IMR-90 (cell line): ENCODE measurements around the gene BLNK. TPM values are rescaled to one million over a fixed set of nuclear protein-coding genes. Genes with fewer than 3 reads are reported as not detected.

Experiments used
- ATAC-seq: fragments of 200-7000 bp; cut with Tn5 transposase; 2 replicates; pipeline ENCODE4 v1.9.1; 2020; ENCODE audit warnings: low read depth, mild to moderate bottlenecking, moderate library complexity
- BruUV-seq: library from RNA; stranded (reverse); fragments of 400-500 nt; replicated peaks from 2 replicates; lab custom pipeline; 2021; lab: Mats Ljungman, UMichigan
- CTCF ChIA-PET: fragments of 300-600 bp; formaldehyde crosslinking; extraction: SDS; loops from one replicate; lab custom pipeline; 2021; ENCODE audit warnings: antibody characterized with exemption; lab: Yijun Ruan, JAX
- POLR2A ChIA-PET: fragments of 300-600 bp; sonication (Branson Sonifier 250); formaldehyde crosslinking; loops from one replicate; lab custom pipeline; 2022; ENCODE audit warnings: antibody characterized with exemption; ENCODE audit not compliant: unreplicated experiment; lab: Charles Lee
- DNase-seq: peaks from one replicate; pipeline ENCODE4 v3.0.0; 2013
- H2AFZ ChIP-seq: replicated peaks from 2 replicates; pipeline ENCODE3; 2013; ENCODE audit warnings: low read length, mild to moderate bottlenecking; ENCODE audit not compliant: poor library complexity
- H2AK5ac ChIP-seq: 2 replicates; pipeline ENCODE4 v1.6.1; 2013; ENCODE audit warnings: low read depth, low read length, inconsistent platforms
- H2AK9ac ChIP-seq: replicated peaks from 2 replicates; pipeline ENCODE3; 2013; ENCODE audit warnings: mild to moderate bottlenecking, low read depth, low read length, moderate library complexity; ENCODE audit not compliant: poor library complexity
- H2BK120ac ChIP-seq: 2 replicates; pipeline ENCODE4 v1.6.1; 2013; ENCODE audit warnings: low read depth, low read length, inconsistent platforms
- H2BK15ac ChIP-seq: 3 replicates; pipeline ENCODE4 v1.6.1; 2013; ENCODE audit warnings: low read depth, low read length, inconsistent platforms
- H2BK20ac ChIP-seq: 2 replicates; pipeline ENCODE4 v1.6.1; 2013; ENCODE audit warnings: low read depth, mild to moderate bottlenecking, inconsistent platforms, low read length, moderate library complexity
- H2BK5ac ChIP-seq: 2 replicates; pipeline ENCODE4 v1.6.1; 2013; ENCODE audit warnings: mild to moderate bottlenecking, low read depth, low read length, inconsistent platforms; ENCODE audit not compliant: poor library complexity, severe bottlenecking
- H3K14ac ChIP-seq: replicated peaks from 2 replicates; pipeline ENCODE4 v1.6.1; 2013; ENCODE audit warnings: low read depth, low read length, inconsistent platforms
- H3K18ac ChIP-seq: 2 replicates; pipeline ENCODE4 v1.6.1; 2013; ENCODE audit warnings: low read depth, low read length, control low read depth
- H3K23ac ChIP-seq: 2 replicates; pipeline ENCODE4 v1.6.1; 2013; ENCODE audit warnings: low read depth, low read length, inconsistent platforms
- H3K27ac ChIP-seq: 2 replicates; pipeline ENCODE4 v1.5.1; 2013; ENCODE audit warnings: mild to moderate bottlenecking, control low read depth, low read length; ENCODE audit not compliant: insufficient read depth
- H3K27me3 ChIP-seq: 2 replicates; pipeline ENCODE4 v1.6.1; 2013; ENCODE audit warnings: low read length; ENCODE audit not compliant: control insufficient read depth, insufficient read depth
- H3K36me3 ChIP-seq: 2 replicates; pipeline ENCODE4 v1.6.1; 2013; ENCODE audit warnings: low read length, mixed read lengths; ENCODE audit not compliant: control insufficient read depth, insufficient read depth
- H3K4ac ChIP-seq: 2 replicates; pipeline ENCODE4 v1.6.1; 2013; ENCODE audit warnings: low read depth, low read length, inconsistent platforms
- H3K4me1 ChIP-seq: 2 replicates; pipeline ENCODE4 v1.6.1; 2013; ENCODE audit warnings: low read length, mixed read lengths; ENCODE audit not compliant: control insufficient read depth, insufficient read depth
- H3K4me2 ChIP-seq: 2 replicates; pipeline ENCODE4 v1.6.1; 2013; ENCODE audit warnings: low read depth, mild to moderate bottlenecking, control low read depth, low read length, moderate library complexity
- H3K4me3 ChIP-seq: 2 replicates; pipeline ENCODE4 v1.5.1; 2013; ENCODE audit warnings: low read depth, mild to moderate bottlenecking, control low read depth, low read length, moderate library complexity; ENCODE audit not compliant: insufficient read depth
- H3K56ac ChIP-seq: 2 replicates; pipeline ENCODE4 v1.6.1; 2013; ENCODE audit warnings: low read length, inconsistent platforms; ENCODE audit not compliant: insufficient read depth; ENCODE audit errors: extremely low read depth
- H3K79me1 ChIP-seq, 2 experiments: 2 replicates each; pipeline ENCODE4 v1.6.1; 2013; ENCODE audit warnings: low read length in 2 of 2, inconsistent platforms in 1 of 2, low read depth in 1 of 2
- H3K9ac ChIP-seq: 2 replicates; pipeline ENCODE4 v1.6.1; 2013; ENCODE audit warnings: low read depth, low read length, control low read depth
- H3K9me1 ChIP-seq: 2 replicates; pipeline ENCODE4 v1.6.1; 2013; ENCODE audit warnings: low read length, inconsistent platforms; ENCODE audit not compliant: insufficient read depth
- H3K9me3 ChIP-seq: 2 replicates; pipeline ENCODE4 v1.6.1; 2013; ENCODE audit warnings: low read length; ENCODE audit not compliant: control insufficient read depth, insufficient read depth
- H4K20me1 ChIP-seq: 2 replicates; pipeline ENCODE4 v1.6.1; 2013; ENCODE audit warnings: low read length, inconsistent platforms; ENCODE audit not compliant: insufficient read depth
- H4K5ac ChIP-seq: 2 replicates; pipeline ENCODE4 v1.6.1; 2013; ENCODE audit warnings: mild to moderate bottlenecking, low read depth, low read length, control low read depth
- H4K8ac ChIP-seq, 2 experiments: 2 replicates each; pipeline ENCODE4 v1.6.1; 2013; ENCODE audit warnings: low read depth in 2 of 2, low read length in 2 of 2, control low read depth in 1 of 2, inconsistent platforms in 1 of 2
- H4K91ac ChIP-seq: 2 replicates; pipeline ENCODE4 v1.6.1; 2013; ENCODE audit warnings: low read depth, low read length, inconsistent platforms; ENCODE audit not compliant: insufficient read depth
- BHLHE40 ChIP-seq: fragments of 150-350 bp; IDR thresholded peaks from 2 replicates; pipeline ENCODE4 v1.6.1; 2016; ENCODE audit warnings: mild to moderate bottlenecking, low read depth, low read length
- CHD1 ChIP-seq: IDR thresholded peaks from 2 replicates; pipeline ENCODE4 v1.6.1; 2012; ENCODE audit warnings: low read depth, low read length, improper control_type of control experiment
- CTCF ChIP-seq: conservative IDR thresholded peaks from 2 replicates; pipeline ENCODE4 v1.5.1; 2012; ENCODE audit warnings: mild to moderate bottlenecking, low read depth, low read length, improper control_type of control experiment
- ELK1 ChIP-seq: fragments of 150-350 bp; IDR thresholded peaks from 2 replicates; pipeline ENCODE4 v1.6.1; 2016; ENCODE audit warnings: low read depth, mild to moderate bottlenecking, low read length, moderate library complexity, borderline replicate concordance
- FOS ChIP-seq: fragments of 150-350 bp; IDR thresholded peaks from 2 replicates; pipeline ENCODE4 v1.6.1; 2016; ENCODE audit warnings: low read depth, low read length
- MAFK ChIP-seq: IDR thresholded peaks from 2 replicates; pipeline ENCODE4 v1.6.1; 2012; ENCODE audit warnings: low read depth, low read length, improper control_type of control experiment
- MAZ ChIP-seq: IDR thresholded peaks from 2 replicates; pipeline ENCODE4 v1.6.1; 2012; ENCODE audit warnings: low read depth, mild to moderate bottlenecking, low read length, improper control_type of control experiment, moderate library complexity, borderline replicate concordance
- MXI1 ChIP-seq: IDR thresholded peaks from 2 replicates; pipeline ENCODE4 v1.6.1; 2012; ENCODE audit warnings: low read depth, mild to moderate bottlenecking, low read length, moderate library complexity, borderline replicate concordance
- NFE2L2 ChIP-seq: fragments of 150-350 bp; IDR thresholded peaks from 2 replicates; pipeline ENCODE4 v1.6.1; 2016; ENCODE audit warnings: low read depth, mild to moderate bottlenecking, low read length
- RAD21 ChIP-seq: IDR thresholded peaks from 2 replicates; pipeline ENCODE4 v1.6.1; 2012; ENCODE audit warnings: low read length, improper control_type of control experiment
- RCOR1 ChIP-seq: IDR thresholded peaks from 2 replicates; pipeline ENCODE4 v1.6.1; 2012; ENCODE audit warnings: mild to moderate bottlenecking, low read length, improper control_type of control experiment; ENCODE audit not compliant: insufficient replicate concordance
- RFX5 ChIP-seq: IDR thresholded peaks from 2 replicates; pipeline ENCODE4 v1.8.0; 2012; ENCODE audit warnings: low read depth, mild to moderate bottlenecking, low read length, moderate library complexity
- USF2 ChIP-seq: fragments of 150-350 bp; IDR thresholded peaks from 2 replicates; pipeline ENCODE4 v1.6.1; 2017; ENCODE audit warnings: mild to moderate bottlenecking, antibody characterized with exemption, low read length, low read depth
- dilution Hi-C: fragments of 300-500 bp; cut with HindIII; formaldehyde crosslinking; loops from one replicate; pipeline ENCODE4 v1.14.3; 2018; ENCODE audit warnings: low sequenced_read_pairs; ENCODE audit not compliant: unreplicated experiment
- in situ Hi-C: fragments of 300-500 bp; cut with MboI; formaldehyde crosslinking; loops from 3 replicates; pipeline ENCODE4 v1.14.3; 2019; ENCODE audit warnings: low sequenced_read_pairs, inconsistent platforms, mixed read lengths
- intact Hi-C: fragments of 100-400 bp; cut with micrococcal nuclease; formaldehyde crosslinking; loops from 2 replicates; pipeline ENCODE4 v1.10.0; 2022
- polyA plus RNA-seq, 3 experiments: library from polyadenylated mRNA; depleted of rRNA; stranded (reverse); fragments of >200 nt; gene quantifications; 2 replicates each; pipeline ENCODE4 v1.2.3, GENCODE V29; 2012; ENCODE audit warnings: low replicate concordance in 1 of 3
- total RNA-seq: library from RNA; depleted of rRNA; stranded (reverse); fragments of >200 nt; gene quantifications from 2 replicates; pipeline ENCODE4 v1.2.3, GENCODE V29; 2012

BLNK gene
- total and polyA plus RNA-seq, 2 of the 4 experiments (the other 2 are of a cell fraction): not detected

GRCh38 chr10:96170230-96170629 lies 101.1 kb downstream of the BLNK start:
- Histone ChIP-seq H2BK15ac (no peak overlapping the region), H3K4me2 (no peak overlapping the region), H2BK20ac (no peak overlapping the region), H3K18ac (no peak overlapping the region), H3K4ac (no peak overlapping the region), H4K8ac (no peak overlapping the region), H3K14ac (no peak overlapping the region), H2BK5ac (no peak overlapping the region), H3K4me1 (no peaks in the 10 kb centered on the region), H2BK120ac (no peak overlapping the region), H3K9me3 (peaks cover 4% of the 10 kb centered on the region), H2AK5ac (no peak overlapping the region), H3K27me3 (no peaks in the 10 kb centered on the region), H4K5ac (no peak overlapping the region), H3K23ac (no peak overlapping the region), H3K56ac (no peak overlapping the region), H2AFZ (no peak overlapping the region), H3K9ac (no peak overlapping the region), H3K36me3 (no peaks in the 10 kb centered on the region), H3K27ac (no peak overlapping the region), H3K79me1 (no peaks in the 10 kb centered on the region), H3K9me1 (no peaks in the 10 kb centered on the region), H4K91ac (no peak overlapping the region), H2AK9ac (no peak overlapping the region), H4K20me1 (no peaks in the 10 kb centered on the region), H3K4me3 (no peak overlapping the region)
- in situ Hi-C loops (no loop called here), intact Hi-C loops (no loop called here), dilution Hi-C loops (no loop called here)
- ChIA-PET POLR2A (no interaction called here), CTCF (no interaction called here)
- no peak for DNase-seq
- no TSS peak for BruUV-seq
- no peak for ATAC-seq
- no peak for TF ChIP-seq CTCF
- no peak for TF ChIP-seq RAD21
- TF ChIP-seq RCOR1: no peak
- no peak for TF ChIP-seq USF2
- no peak for TF ChIP-seq RFX5
- TF ChIP-seq NFE2L2: no peak
- TF ChIP-seq MAFK: no peak
- TF ChIP-seq MXI1: no peak
- TF ChIP-seq BHLHE40: no peak
- TF ChIP-seq CHD1: no peak
- no peak for TF ChIP-seq MAZ
- TF ChIP-seq FOS: no peak
- no peak for TF ChIP-seq ELK1
